IPS DF 6.9 (cell line): ENCODE data around the gene DIS3L2.

Source experiments
- DNase-seq: peaks from one replicate; pipeline ENCODE4 v3.0.0-alpha.2; 2013; ENCODE audit warnings: low read depth, low spot score
- H3K27ac ChIP-seq: one replicate; pipeline ENCODE4 v1.5.1; 2013; ENCODE audit warnings: low read length, control low read depth
- H3K27me3 ChIP-seq: 2 replicates; pipeline ENCODE4 v1.6.1; 2013; ENCODE audit warnings: mild to moderate bottlenecking, low read length; ENCODE audit not compliant: control insufficient read depth, insufficient read depth
- H3K36me3 ChIP-seq: 2 replicates; pipeline ENCODE4 v1.6.1; 2013; ENCODE audit warnings: low read length; ENCODE audit not compliant: control insufficient read depth, insufficient read depth
- H3K4me1 ChIP-seq: 2 replicates; pipeline ENCODE4 v1.6.1; 2013; ENCODE audit warnings: low read length; ENCODE audit not compliant: control insufficient read depth, insufficient read depth
- H3K4me3 ChIP-seq: 2 replicates; pipeline ENCODE4 v1.5.1; 2013; ENCODE audit warnings: mild to moderate bottlenecking, low read length
- H3K9me3 ChIP-seq: 2 replicates; pipeline ENCODE4 v1.6.1; 2013; ENCODE audit warnings: low read length, inconsistent platforms; ENCODE audit not compliant: control insufficient read depth, insufficient read depth
- WGBS: extraction: QIAGEN DNeasy Blood & Tissue Kit; methylation state at CpG from one replicate; pipeline ENCODE4 v1.1.7; 2013; ENCODE audit warnings: mixed read lengths, missing lambda C conversion rate; ENCODE audit not compliant: insufficient read length, insufficient coverage; 5-methylcytosine and 5-hydroxymethylcytosine counted together

Gene DIS3L2

DNA sequence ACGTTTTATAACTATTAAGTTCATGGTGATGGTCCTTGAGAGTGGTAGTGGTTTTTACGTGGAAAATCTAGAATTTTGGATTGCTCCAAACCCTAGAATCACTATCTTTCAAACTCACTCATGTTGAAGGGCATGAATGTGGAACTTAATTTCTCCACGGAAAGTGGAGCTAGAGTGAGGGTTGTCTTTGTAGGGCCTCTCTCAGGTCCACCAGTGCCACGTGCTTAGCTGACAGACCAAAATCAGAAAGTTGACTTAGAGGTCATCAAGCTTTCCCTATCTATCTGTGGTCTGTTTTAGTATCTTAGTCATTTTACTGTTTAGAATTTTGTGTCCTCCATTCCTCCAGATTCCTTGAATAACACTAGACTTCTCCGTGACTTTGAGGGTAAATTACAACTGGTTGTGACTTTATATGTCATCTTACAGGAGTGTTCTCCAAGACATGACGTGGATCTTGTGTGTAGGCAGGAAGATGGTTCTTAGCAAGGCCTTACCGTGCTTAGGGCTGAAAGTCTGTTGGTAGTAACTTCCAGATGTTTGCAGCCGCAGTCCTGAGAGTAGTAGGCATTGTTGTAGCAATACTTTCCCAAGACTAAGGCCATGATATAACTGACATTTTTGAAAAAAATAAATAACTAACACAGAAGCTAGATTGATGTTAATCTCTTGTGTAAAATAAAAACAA, 26.8 kb downstream of the DIS3L2 start:
- Histone ChIP-seq H3K27me3 (no peaks in the 10 kb centered on the region), H3K4me3 (no peak overlapping the region), H3K4me1 (peaks cover 2% of the 10 kb centered on the region; the same call in 1 of the 2 replicates), H3K9me3 (no peaks in the 10 kb centered on the region), H3K27ac (no peak overlapping the region), H3K36me3 (no peaks in the 10 kb centered on the region)
- no peak for DNase-seq
- WGBS, result no CpG with 5 or more reads among the region's 8 CpGs

GRCh38 chr2:231991664-231992063, 30.2 kb downstream of the DIS3L2 start:
- WGBS, result no CpG with 5 or more reads among the region's 3 CpGs
- Histone ChIP-seq H3K4me3 (no peak overlapping the region), H3K27me3 (no peaks in the 10 kb centered on the region), H3K4me1 (peaks cover 2% of the 10 kb centered on the region; the same call in 1 of the 2 replicates), H3K9me3 (no peaks in the 10 kb centered on the region), H3K27ac (no peak overlapping the region), H3K36me3 (no peaks in the 10 kb centered on the region)
- DNase-seq, result no peak

- no peak for DNase-seq
- Histone ChIP-seq H3K9me3 (no peaks in the 10 kb centered on the region), H3K36me3 (no peaks in the 10 kb centered on the region), H3K4me3 (no peak overlapping the region), H3K27me3 (no peaks in the 10 kb centered on the region), H3K27ac (no peak overlapping the region), H3K4me1 (peaks cover 2% of the 10 kb centered on the region; the same call in 1 of the 2 replicates)
- WGBS, result no CpG with 5 or more reads among the region's 5 CpGs
Observed at GRCh38 chr2:231992888-231993287, 31.4 kb downstream of the DIS3L2 start.

DNA sequence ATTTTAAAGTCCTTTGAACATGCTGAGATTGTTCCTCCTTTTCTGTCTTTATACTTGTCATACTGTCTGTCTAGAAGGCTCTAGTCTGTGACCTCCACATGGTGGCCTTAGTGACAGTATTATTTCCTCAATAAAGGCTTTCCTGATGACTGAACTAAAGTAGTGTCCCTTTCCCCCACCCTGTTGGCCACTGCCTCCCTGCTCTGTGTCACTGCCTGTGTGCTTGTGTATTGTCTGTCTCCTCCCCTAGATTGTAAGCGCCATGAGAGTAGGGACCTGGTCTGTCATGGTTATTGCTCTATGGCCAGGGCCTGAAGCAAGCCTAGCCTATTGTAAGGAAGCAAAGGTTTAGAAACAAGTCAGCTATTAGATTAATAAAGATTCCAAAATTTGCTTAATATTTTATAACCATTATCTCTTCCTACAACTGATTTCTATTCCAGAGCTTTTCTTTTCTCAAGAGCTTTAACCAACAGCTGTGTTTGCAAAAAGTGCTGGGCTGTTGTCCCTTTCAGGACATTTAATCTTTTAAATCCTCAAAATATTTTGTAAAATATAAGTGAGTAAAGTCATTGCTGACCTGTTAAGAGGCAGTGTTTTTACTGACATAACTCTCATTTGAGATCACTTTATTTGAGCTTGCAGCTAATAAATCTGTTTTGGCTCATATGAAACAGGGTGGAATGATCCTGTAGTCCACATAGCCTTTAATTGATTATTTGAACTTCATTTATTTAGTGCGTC, 35.5 kb downstream of the DIS3L2 start:
- no peak overlapping the region for H3K4me3 ChIP-seq
- H3K27me3 ChIP-seq, result no peaks in the 10 kb centered on the region
- no CpG with 5 or more reads among the region's 2 CpGs for WGBS
- H3K4me1 ChIP-seq, result no peaks in the 10 kb centered on the region
- H3K9me3 ChIP-seq, result no peaks in the 10 kb centered on the region
- no peak overlapping the region for H3K27ac ChIP-seq
- H3K36me3 ChIP-seq, result no peaks in the 10 kb centered on the region
- no peak for DNase-seq

DNA sequence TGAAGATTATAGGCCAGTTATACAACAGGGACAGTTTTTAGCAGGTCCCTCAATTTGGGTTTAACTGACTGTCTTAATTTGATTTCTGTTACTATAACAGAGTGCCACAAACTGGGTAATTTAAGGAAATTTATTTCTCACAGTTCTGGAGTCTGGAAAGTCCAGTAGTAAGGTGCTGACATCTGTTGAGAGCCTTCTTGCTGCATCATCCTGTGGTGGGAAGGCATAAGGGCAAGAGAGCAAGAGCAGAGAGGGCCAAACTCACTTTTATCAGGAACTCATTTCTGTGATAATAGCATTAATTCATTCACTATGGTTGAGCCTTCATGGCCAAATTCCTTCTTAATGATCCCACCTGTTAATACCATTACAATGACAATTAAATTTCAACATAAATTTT, 36.5 kb downstream of the DIS3L2 start:
- no peak for DNase-seq
- no peaks in the 10 kb centered on the region for H3K36me3 ChIP-seq
- no peaks in the 10 kb centered on the region for H3K27me3 ChIP-seq
- H3K4me1 ChIP-seq, result no peaks in the 10 kb centered on the region
- H3K27ac ChIP-seq, result no peak overlapping the region
- no peaks in the 10 kb centered on the region for H3K9me3 ChIP-seq
- no peak overlapping the region for H3K4me3 ChIP-seq

DNA sequence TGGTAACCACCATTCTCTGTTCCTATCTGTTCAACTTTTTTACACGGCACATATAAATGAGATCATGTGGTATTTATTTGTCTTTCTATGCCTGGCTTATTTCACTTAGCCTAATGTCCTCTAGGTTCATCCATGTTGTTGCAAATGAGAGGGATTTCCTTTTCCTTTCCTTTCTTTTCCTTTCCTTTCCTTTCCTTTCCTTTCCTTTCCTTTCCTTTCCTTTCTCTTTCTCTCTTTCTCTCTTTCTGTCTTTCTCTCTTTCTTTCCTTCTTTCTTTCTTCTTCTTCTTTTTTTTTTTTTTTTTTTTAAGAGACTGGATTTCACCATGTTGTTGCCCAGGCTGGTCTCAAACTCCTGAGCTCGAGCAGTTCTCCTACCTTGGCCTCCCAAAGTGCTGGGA, 38.9 kb downstream of the DIS3L2 start:
- Histone ChIP-seq H3K27me3 (no peaks in the 10 kb centered on the region), H3K36me3 (no peaks in the 10 kb centered on the region), H3K9me3 (no peaks in the 10 kb centered on the region), H3K27ac (no peak overlapping the region), H3K4me3 (no peak overlapping the region), H3K4me1 (no peaks in the 10 kb centered on the region)
- no CpG with 5 or more reads among the region's 2 CpGs for WGBS
- DNase-seq, result no peak

DNA sequence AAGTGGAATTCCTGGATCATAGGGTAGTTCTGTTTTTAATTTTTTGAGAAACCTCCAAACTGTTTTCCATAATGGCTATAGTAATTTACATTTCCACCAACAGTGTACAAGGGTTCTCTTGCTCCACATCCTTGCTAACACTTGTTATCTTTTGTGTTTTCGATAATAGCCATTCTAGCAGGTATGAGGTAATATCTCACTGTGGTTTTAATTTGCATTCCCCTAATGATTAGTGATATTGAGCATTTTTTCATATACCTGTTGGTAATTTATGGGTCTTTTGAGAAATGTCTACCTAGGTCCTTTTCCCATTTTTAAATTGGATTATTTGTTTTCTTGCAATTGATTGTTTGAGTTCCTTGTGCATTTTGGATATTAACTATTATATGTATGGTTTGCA, 39.6 kb downstream of the DIS3L2 start:
- H3K4me1 ChIP-seq, result no peaks in the 10 kb centered on the region
- DNase-seq, result no peak
- H3K27me3 ChIP-seq, result no peaks in the 10 kb centered on the region
- no peaks in the 10 kb centered on the region for H3K9me3 ChIP-seq
- no peak overlapping the region for H3K27ac ChIP-seq
- WGBS, result no CpG with 5 or more reads among the region's 1 CpG
- no peaks in the 10 kb centered on the region for H3K36me3 ChIP-seq
- no peak overlapping the region for H3K4me3 ChIP-seq

DNA sequence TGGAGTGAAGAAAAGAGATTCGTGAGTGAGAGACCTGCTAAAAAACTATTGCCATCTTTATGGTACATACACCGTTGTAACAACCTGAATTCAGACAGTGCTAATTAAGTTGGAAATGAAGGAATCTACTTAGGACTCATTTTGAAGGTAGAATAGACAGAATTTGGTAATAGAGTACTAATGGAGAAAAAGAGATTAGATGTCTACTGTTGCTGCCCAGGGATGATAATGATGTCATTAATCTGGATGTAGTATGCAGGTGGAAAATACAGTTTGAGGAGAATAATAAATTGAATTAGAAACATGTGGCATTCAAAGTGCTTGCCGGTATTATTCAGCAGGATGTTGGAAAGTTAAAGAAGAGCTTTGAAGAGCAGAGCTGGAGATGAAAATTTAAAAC, 44.7 kb downstream of the DIS3L2 start:
- H3K4me3 ChIP-seq, result no peak overlapping the region
- DNase-seq, result no peak
- H3K27ac ChIP-seq, result no peak overlapping the region
- H3K9me3 ChIP-seq, result no peaks in the 10 kb centered on the region
- 100% methylated on average over 2 of the region's 3 CpGs for WGBS
- H3K4me1 ChIP-seq, result peaks cover 4% of the 10 kb centered on the region; the same call in 1 of the 2 replicates
- no peaks in the 10 kb centered on the region for H3K36me3 ChIP-seq
- no peaks in the 10 kb centered on the region for H3K27me3 ChIP-seq

DNA sequence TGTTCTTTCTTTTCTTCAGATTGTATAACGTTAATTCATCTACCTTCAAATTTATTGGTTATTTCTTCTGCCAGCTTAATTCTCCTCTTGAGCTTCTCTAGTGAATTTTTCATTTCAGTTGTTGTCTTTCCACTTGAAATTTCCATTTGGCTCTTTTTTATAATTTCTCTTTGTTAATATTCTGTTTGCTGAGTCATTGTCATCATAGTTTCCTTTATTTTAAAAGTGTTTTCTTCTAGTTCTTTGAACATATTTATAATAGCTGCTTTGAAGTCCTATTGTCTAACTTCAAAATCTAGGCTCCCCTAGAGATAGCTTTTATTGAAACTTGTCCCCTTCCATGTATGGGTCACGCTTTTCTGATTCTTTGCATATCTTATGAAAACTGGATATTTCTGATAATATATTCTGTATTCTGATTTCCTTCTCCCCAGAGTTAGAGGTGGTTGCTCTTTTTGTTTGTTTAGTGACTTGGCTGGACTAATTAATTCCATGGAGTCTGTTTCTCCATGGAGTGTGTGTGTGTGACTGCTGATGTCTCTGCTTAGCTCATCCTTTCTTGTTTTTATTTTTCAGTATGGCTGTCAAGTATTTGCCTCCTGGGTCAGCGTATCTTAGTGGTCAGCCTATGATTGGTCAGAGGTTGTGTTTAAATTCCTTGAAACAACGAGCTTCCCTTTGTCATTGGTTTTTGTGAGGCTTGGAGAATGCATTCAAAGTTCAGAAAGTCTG, 47.6 kb downstream of the DIS3L2 start:
- peaks cover 4% of the 10 kb centered on the region; the same call in 1 of the 2 replicates for H3K4me1 ChIP-seq
- H3K27me3 ChIP-seq, result no peaks in the 10 kb centered on the region
- WGBS, result no CpG with 5 or more reads among the region's 4 CpGs
- no peak overlapping the region for H3K27ac ChIP-seq
- no peak overlapping the region for H3K4me3 ChIP-seq
- no peaks in the 10 kb centered on the region for H3K9me3 ChIP-seq
- no peak for DNase-seq
- H3K36me3 ChIP-seq, result no peaks in the 10 kb centered on the region

DNA sequence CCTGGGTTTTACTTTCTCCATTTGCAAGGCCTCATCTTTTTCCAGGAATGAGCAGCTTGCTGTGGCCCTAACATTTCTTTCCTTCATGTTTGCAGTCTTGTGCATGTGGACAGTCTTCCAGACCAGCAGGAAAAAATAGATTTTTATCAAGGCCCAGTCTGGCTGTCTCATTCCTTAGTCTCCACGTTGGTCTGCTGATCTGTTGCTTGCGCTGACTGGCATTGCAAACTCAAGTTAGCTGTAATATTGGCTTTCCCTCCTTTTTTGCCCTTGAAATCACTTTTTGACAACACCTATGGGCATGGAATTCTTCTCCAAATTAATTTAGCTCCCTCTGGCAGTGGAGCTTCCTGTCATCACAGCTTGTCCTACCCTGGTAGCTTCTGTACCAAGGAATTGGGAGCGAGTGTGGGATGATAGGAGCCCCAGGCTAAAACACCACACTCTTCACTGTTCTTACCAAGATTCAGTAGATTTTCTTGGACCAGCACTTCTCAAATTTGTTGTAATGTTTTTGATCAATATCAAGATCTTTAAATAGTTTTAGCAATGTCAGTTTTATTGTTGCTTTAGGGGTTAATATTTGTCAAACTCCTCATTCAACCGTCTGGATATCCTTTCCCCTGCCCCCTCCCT, 48.2 kb downstream of the DIS3L2 start:
- Histone ChIP-seq H3K9me3 (no peaks in the 10 kb centered on the region), H3K4me1 (peaks cover 4% of the 10 kb centered on the region; the same call in 1 of the 2 replicates), H3K27me3 (no peaks in the 10 kb centered on the region), H3K4me3 (no peak overlapping the region), H3K27ac (no peak overlapping the region), H3K36me3 (no peaks in the 10 kb centered on the region)
- no peak for DNase-seq
- no CpG with 5 or more reads among the region's 4 CpGs for WGBS
